Naive thymus-derived CD4-positive, alpha-beta T cell (primary cell): ENCODE data around the gene OTOP2. TPM values are rescaled to one million over a fixed set of nuclear protein-coding genes. Genes with fewer than 3 reads are reported as not detected.
A peak's percentile ranks its signal among the peaks of the same experiment; 100 is the strongest.
"Not testable (repeated sequence)": the region's sequence is repeated elsewhere in the genome, so short reads cannot be mapped to it uniquely, and the experiment has no call there.

Source experiments
- ATAC-seq: fragments of 150-1000 bp; cut with Tn5 transposase; 2 replicates; pipeline ENCODE4 v1.10.0; 2021; ENCODE audit warnings: mild to moderate bottlenecking, moderate library complexity
- CTCF ChIA-PET: fragments of 350-600 bp; sonication (Branson Sonifier 250); formaldehyde crosslinking; loops from one replicate; lab custom pipeline; 2021; ENCODE audit warnings: antibody characterized with exemption; lab: Charles Lee
- POLR2A ChIA-PET: fragments of 350-600 bp; sonication (Branson Sonifier 250); formaldehyde crosslinking; loops from one replicate; lab custom pipeline; 2021; ENCODE audit warnings: antibody characterized with exemption, inconsistent platforms; lab: Charles Lee
- DNase-seq, 9 donors: peaks; one replicate each; pipeline versions ENCODE4 v3.0.0 to v3.0.0-alpha.2; 2020 to 2022; ENCODE audit warnings: mixed read lengths in 1 of 9
- H3K27ac ChIP-seq: one replicate; pipeline ENCODE4 v1.7.0; 2013; ENCODE audit warnings: mild to moderate bottlenecking, low read depth, low read length, moderate library complexity
- H3K27me3 ChIP-seq, 2 donors: one replicate each; pipeline ENCODE4 v1.7.0; 2013; ENCODE audit warnings: low read length in 2 of 2, mild to moderate bottlenecking in 2 of 2, moderate library complexity in 2 of 2; ENCODE audit not compliant: control insufficient read depth in 2 of 2, insufficient read depth in 2 of 2
- H3K36me3 ChIP-seq, 3 experiments: 1 replicate in 2 of 3; 2 replicates in 1 of 3; pipeline ENCODE4 v1.7.0; 2013; ENCODE audit warnings: low read length in 3 of 3, mild to moderate bottlenecking in 3 of 3, moderate library complexity in 1 of 3; ENCODE audit not compliant: insufficient read depth in 3 of 3, control insufficient read depth in 2 of 3
- H3K4me1 ChIP-seq, 2 donors: one replicate each; pipeline ENCODE4 v1.7.0; 2013; ENCODE audit warnings: low read length in 2 of 2, mild to moderate bottlenecking in 2 of 2, moderate library complexity in 1 of 2; ENCODE audit not compliant: control insufficient read depth in 2 of 2, insufficient read depth in 2 of 2
- H3K4me3 ChIP-seq: 2 replicates; pipeline ENCODE4 v1.7.0; 2013; ENCODE audit warnings: mild to moderate bottlenecking, low read length
- H3K9me3 ChIP-seq, 3 experiments: 1 replicate in 2 of 3; 2 replicates in 1 of 3; pipeline ENCODE4 v1.7.0; 2013; ENCODE audit warnings: low read length in 3 of 3; ENCODE audit not compliant: control insufficient read depth in 2 of 3
- H3K27ac Mint-ChIP-seq, 9 donors: one replicate each; pipeline ENCODE4 v1.8.0; 2020 to 2022; ENCODE audit warnings: mixed read lengths in 9 of 9, mild to moderate bottlenecking in 8 of 9, moderate library complexity in 5 of 9, inconsistent platforms in 2 of 9
- H3K27me3 Mint-ChIP-seq, 5 donors: one replicate each; pipeline ENCODE4 v1.8.0; 2021 to 2022; ENCODE audit warnings: mixed read lengths in 5 of 5, mild to moderate bottlenecking in 1 of 5
- H3K36me3 Mint-ChIP-seq, 5 donors: one replicate each; pipeline ENCODE4 v1.8.0; 2020 to 2022; ENCODE audit warnings: mixed read lengths in 5 of 5, mild to moderate bottlenecking in 3 of 5, inconsistent platforms in 1 of 5
- H3K4me1 Mint-ChIP-seq, 7 donors: one replicate each; pipeline ENCODE4 v1.8.0; 2020 to 2022; ENCODE audit warnings: mixed read lengths in 7 of 7, mild to moderate bottlenecking in 3 of 7, inconsistent platforms in 1 of 7
- H3K4me3 Mint-ChIP-seq, 10 donors: one replicate each; pipeline ENCODE4 v1.8.0; 2020 to 2022; ENCODE audit warnings: mild to moderate bottlenecking in 10 of 10, mixed read lengths in 10 of 10, moderate library complexity in 6 of 10, inconsistent platforms in 2 of 10
- H3K9me3 Mint-ChIP-seq, 11 donors: one replicate each; pipeline ENCODE4 v1.8.0; 2020 to 2022; ENCODE audit warnings: mixed read lengths in 11 of 11, mild to moderate bottlenecking in 4 of 11, inconsistent platforms in 1 of 11, moderate library complexity in 1 of 11
- intact Hi-C, 2 donors: fragments of 100-400 bp; cut with micrococcal nuclease; formaldehyde crosslinking; loops; one replicate each; pipeline ENCODE4 v1.15.1; 2023
- polyA plus RNA-seq, 2 donors: library from polyadenylated mRNA; unstranded; fragments of 300-500 nt; fragmentation: Illumina TruSeq; gene quantifications; one replicate each; pipeline ENCODE4 v1.2.3, GENCODE V29; 2021
- total RNA-seq, 6 experiments: library from RNA in 5 of 6; stranded (reverse) in 5 of 6; gene quantifications; 1 replicate in 5 of 6; 2 replicates in 1 of 6; pipeline ENCODE4 v1.2.3 and lab custom pipeline; 2021 to 2026

The OTOP2 gene
- total and polyA plus RNA-seq, 7 experiments from 2014 or later, result not detected

DNA sequence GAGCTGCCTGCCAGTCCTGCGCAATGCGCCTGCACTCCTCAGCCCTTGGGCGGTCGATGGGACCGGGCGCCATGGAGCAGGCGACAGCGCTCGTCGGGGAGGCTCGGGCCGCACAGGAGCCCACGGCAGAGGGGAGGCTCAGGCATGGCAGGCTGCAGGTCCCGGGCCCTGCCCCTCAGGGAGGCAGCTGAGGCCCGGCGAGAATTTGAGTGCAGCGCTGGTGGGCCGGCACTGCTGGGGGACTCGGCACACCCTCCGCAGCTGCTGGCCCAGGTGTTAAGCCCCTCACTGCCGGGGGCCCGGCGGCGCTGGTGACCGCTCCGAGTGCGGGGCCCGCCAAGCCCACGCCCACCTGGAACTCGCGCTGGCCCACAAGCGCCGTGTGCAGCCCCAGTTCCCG is 17.1 kb upstream of the OTOP2 start:
- no peak overlapping the region for H3K27ac Mint-ChIP-seq
- H3K4me3 Mint-ChIP-seq, result no peak overlapping the region
- H3K36me3 Mint-ChIP-seq, result no peaks in the 10 kb centered on the region
- DNase-seq, result no peak
- ChIA-PET CTCF (no interaction called here), POLR2A (no interaction called here)
- no peaks in the 10 kb centered on the region for H3K9me3 ChIP-seq
- no peak overlapping the region for H3K4me3 ChIP-seq
- H3K27me3 Mint-ChIP-seq, result peaks cover 0 to 17% (median 0%) of the 10 kb centered on the region in 5 donors
- peaks cover 0 to 8% (median 3%) of the 10 kb centered on the region in 7 donors for H3K4me1 Mint-ChIP-seq
- intact Hi-C loops, result no loop called here
- H3K27ac ChIP-seq, result no peak overlapping the region
- H3K4me1 ChIP-seq, result no peaks in the 10 kb centered on the region
- no peaks in the 10 kb centered on the region for H3K9me3 Mint-ChIP-seq
- H3K27me3 ChIP-seq, result no peaks in the 10 kb centered on the region
- no peaks in the 10 kb centered on the region for H3K36me3 ChIP-seq
- ATAC-seq, result no peak

DNA sequence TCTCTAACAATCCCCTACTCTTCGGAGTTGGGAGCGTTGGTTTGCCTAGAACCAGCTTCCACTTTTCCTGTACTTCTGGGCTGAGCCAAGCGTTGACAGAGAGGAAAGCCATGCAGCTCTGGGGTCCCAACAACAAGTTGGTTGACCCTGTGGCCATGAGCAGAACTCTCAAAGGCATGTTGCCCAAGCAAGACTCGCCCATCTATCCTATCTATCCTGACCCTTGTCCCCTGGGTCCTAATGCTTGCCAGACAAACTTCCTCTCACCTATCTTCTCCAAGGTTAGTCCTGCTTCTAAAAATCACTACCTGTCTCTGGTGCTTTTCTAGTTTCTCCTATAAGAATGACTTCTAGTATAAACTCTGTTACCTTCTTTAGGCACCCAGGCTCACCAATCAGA is 15.0 kb upstream of the OTOP2 start:
- H3K4me3 ChIP-seq, H3K4me1 ChIP-seq, intact Hi-C loops, H3K36me3 Mint-ChIP-seq, DNase-seq, H3K4me3 Mint-ChIP-seq, H3K27ac Mint-ChIP-seq, H3K9me3 ChIP-seq, H3K27ac ChIP-seq, H3K27me3 ChIP-seq, H3K4me1 Mint-ChIP-seq, H3K27me3 Mint-ChIP-seq, POLR2A ChIA-PET, ATAC-seq, H3K36me3 ChIP-seq, H3K9me3 Mint-ChIP-seq, CTCF ChIA-PET: not testable (repeated sequence)

DNA sequence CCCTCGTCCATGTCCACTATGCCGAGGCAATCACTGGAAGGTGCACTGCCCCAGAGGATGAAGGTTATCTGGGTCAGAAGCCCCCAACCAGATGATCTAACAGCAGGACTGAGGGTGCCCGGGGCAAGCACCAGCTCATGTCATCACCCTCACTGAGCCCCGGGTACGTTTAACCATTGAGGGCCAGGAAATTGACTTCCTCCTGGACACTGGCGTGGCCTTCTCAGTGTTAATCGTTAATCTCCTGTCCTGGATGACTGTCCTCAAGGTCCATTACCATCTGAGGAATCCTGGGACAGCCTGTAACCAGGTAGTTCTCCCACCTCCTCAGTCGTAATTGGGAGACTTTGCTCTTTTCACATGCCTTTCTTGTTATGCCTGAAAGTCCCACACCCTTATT is 12.7 kb upstream of the OTOP2 start:
- H3K4me3 Mint-ChIP-seq, ATAC-seq: not testable (repeated sequence)

DNA sequence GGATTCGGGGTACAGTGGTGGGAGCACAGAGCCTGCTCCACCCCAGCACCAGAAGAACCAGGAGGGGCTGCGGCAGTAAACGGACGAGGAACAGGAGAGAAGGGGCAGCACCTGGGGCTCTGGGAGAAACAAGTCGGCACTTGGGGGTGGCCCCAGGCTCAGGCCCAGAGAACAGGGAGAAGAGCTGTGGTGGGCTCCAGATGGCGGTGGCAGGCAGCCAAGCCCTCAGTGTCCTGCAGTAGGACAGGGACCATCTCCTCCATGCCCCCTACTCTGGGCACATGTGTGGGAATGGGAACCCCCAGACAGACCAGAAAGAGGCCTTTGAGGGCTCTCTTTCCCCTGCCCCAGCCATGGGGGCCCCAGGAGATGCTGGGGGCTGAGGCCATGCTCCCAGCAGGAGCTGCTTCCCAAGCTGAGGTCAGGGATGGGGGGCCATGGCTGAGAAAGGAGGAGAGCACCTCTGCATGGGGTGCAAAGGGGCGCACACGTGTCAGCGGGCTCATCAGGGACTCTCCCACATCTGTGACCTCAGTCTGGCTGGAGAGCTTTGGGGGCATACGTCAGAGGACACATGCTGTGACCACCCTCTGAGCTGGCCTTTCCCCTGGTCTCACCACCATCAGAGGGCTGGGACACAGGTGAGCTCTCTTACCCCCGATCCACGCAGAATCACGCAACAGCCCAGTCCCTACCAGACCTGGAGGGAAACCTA is 7.8 kb upstream of the OTOP2 start:
- POLR2A ChIA-PET, result no interaction called here
- H3K27me3 ChIP-seq, result no peaks in the 10 kb centered on the region
- peaks cover 5 to 18% (median 12%) of the 10 kb centered on the region in 5 donors for H3K27me3 Mint-ChIP-seq
- no peak overlapping the region for H3K27ac Mint-ChIP-seq
- no peaks in the 10 kb centered on the region for H3K9me3 ChIP-seq
- intact Hi-C loops, result no loop called here
- no peak overlapping the region for H3K4me3 ChIP-seq
- ATAC-seq, result no peak
- H3K4me1 ChIP-seq, result no peaks in the 10 kb centered on the region
- no peak overlapping the region for H3K27ac ChIP-seq
- DNase-seq, result no peak
- H3K4me1 Mint-ChIP-seq, result no peaks in the 10 kb centered on the region
- CTCF ChIA-PET, result interaction anchor here (0.6 kb wide), 1 partner anchor 54 kb away, joined by 3 read pairs; no protein-coding TSS in a partner anchor
- no peaks in the 10 kb centered on the region for H3K36me3 Mint-ChIP-seq
- no peak overlapping the region for H3K4me3 Mint-ChIP-seq
- H3K9me3 Mint-ChIP-seq, result no peaks in the 10 kb centered on the region
- H3K36me3 ChIP-seq, result no peaks in the 10 kb centered on the region

More for the DNA sequence above, 12.7 kb upstream of the OTOP2 start:
- H3K27me3 Mint-ChIP-seq, result peaks cover 0 to 11% (median under 1%) of the 10 kb centered on the region in 5 donors
- H3K4me1 ChIP-seq, H3K36me3 Mint-ChIP-seq, DNase-seq, intact Hi-C loops, H3K27ac ChIP-seq, H3K9me3 ChIP-seq, POLR2A ChIA-PET, H3K9me3 Mint-ChIP-seq, H3K27me3 ChIP-seq, H3K4me1 Mint-ChIP-seq, H3K36me3 ChIP-seq, H3K4me3 ChIP-seq, H3K27ac Mint-ChIP-seq: not testable (repeated sequence)
- CTCF ChIA-PET, result interaction anchor here (1.1 kb wide), 1 partner anchor 50 kb away, joined by 3 read pairs; no protein-coding TSS in a partner anchor

DNA sequence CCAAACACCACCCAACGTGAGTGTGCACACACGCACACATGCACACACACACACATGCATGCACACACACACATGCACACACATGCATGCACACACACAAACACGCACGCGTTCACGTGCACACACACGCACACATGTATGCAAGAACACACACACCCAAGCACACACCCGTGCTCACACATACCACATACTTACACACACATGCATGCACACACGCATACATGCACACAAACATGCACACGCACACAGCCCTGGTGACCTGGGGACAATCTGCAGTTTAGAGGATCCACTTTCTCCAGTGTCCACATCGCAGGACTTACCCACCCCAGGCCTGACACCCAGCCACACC is 7.2 kb upstream of the OTOP2 start:
- no peaks in the 10 kb centered on the region for H3K9me3 Mint-ChIP-seq

DNA sequence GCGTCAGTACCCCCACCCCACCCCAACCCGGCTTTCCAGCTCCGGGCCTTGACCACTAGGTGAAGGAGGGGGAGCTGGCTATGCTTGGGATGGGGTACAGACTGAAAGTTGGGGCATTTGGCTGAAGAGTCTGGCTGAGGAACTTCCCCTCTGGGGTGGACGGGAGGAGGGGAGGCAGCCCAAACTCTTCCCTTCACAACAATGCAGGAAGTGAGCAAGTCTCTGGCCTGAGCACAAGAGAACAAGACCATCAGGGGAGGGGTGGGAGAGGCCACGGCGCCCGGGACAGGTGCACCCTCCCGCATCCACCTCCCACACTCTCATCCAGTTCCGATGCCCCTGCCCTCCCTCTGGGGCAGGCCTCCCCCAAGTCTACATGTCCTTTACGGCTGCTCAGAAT is 6.6 kb upstream of the OTOP2 start:
- Histone ChIP-seq H3K4me1 (no peaks in the 10 kb centered on the region), H3K36me3 (no peaks in the 10 kb centered on the region), H3K4me3 (no peak overlapping the region), H3K27ac (no peak overlapping the region), H3K9me3 (no peaks in the 10 kb centered on the region), H3K27me3 (peaks cover 0 to 2% of the 10 kb centered on the region in 2 donors)
- peaks cover 0 to under 1% (median 0%) of the 10 kb centered on the region in 7 donors for H3K4me1 Mint-ChIP-seq
- ChIA-PET CTCF (no interaction called here), POLR2A (no interaction called here)
- DNase-seq, result no peak
- H3K36me3 Mint-ChIP-seq, result no peaks in the 10 kb centered on the region
- H3K27me3 Mint-ChIP-seq, result peaks cover 8 to 27% (median 18%) of the 10 kb centered on the region in 5 donors
- intact Hi-C loops, result no loop called here
- ATAC-seq, result peak; percentile 73
- no peak overlapping the region for H3K4me3 Mint-ChIP-seq
- H3K9me3 Mint-ChIP-seq, result no peaks in the 10 kb centered on the region
- H3K27ac Mint-ChIP-seq, result no peak overlapping the region

More for the DNA sequence above, 7.2 kb upstream of the OTOP2 start:
- H3K36me3 ChIP-seq, result no peaks in the 10 kb centered on the region
- no peak for DNase-seq
- H3K9me3 ChIP-seq, result no peaks in the 10 kb centered on the region
- Mint-ChIP-seq H3K4me1 (no peaks in the 10 kb centered on the region), H3K36me3 (no peaks in the 10 kb centered on the region), H3K4me3 (no peak overlapping the region), H3K27me3 (peaks cover 5 to 22% (median 12%) of the 10 kb centered on the region in 5 donors), H3K27ac (no peak overlapping the region)
- H3K27me3 ChIP-seq, result no peaks in the 10 kb centered on the region
- intact Hi-C loops, result no loop called here
- ChIA-PET CTCF (no interaction called here), POLR2A (no interaction called here)
- H3K4me3 ChIP-seq, result no peak overlapping the region
- no peak for ATAC-seq
- H3K27ac ChIP-seq, result no peak overlapping the region
- H3K4me1 ChIP-seq, result no peaks in the 10 kb centered on the region

DNA sequence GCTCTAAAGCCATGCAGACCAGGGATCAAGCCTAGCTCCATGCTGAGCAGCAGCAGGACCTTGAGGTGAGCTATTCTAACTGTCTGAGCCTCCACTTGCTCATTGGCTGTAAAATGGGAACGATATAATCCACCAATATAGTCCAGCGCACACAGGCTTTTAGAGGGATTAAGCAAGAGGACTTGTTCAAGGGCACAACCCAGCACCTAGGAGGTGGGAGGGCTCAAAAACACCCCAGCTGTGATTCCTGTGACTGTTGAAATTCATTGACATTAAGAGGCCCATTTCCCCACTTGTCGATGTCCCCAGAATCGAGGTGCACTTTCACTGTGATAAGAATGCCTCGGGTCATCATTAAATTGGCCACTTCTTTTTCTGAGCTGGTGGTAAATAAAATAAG is 5.2 kb upstream of the OTOP2 start:
- no peaks in the 10 kb centered on the region for H3K9me3 ChIP-seq
- peaks cover 0 to 11% (median 2%) of the 10 kb centered on the region in 7 donors for H3K4me1 Mint-ChIP-seq
- intact Hi-C loops, result no loop called here
- no peak overlapping the region for H3K4me3 ChIP-seq
- H3K4me3 Mint-ChIP-seq, result no peak overlapping the region
- no peaks in the 10 kb centered on the region for H3K36me3 Mint-ChIP-seq
- peaks cover 0 to 6% of the 10 kb centered on the region in 2 donors for H3K27me3 ChIP-seq
- peaks cover 11 to 36% (median 20%) of the 10 kb centered on the region in 5 donors for H3K27me3 Mint-ChIP-seq
- CTCF ChIA-PET, result interaction anchor here (0.7 to 0.9 kb wide), 2 partner anchors 39 to 43 kb away, joined by 3 to 5 read pairs; no protein-coding TSS in a partner anchor
- no peaks in the 10 kb centered on the region for H3K9me3 Mint-ChIP-seq
- no peaks in the 10 kb centered on the region for H3K36me3 ChIP-seq
- no peak overlapping the region for H3K27ac Mint-ChIP-seq
- H3K27ac ChIP-seq, result no peak overlapping the region
- no peak for ATAC-seq
- H3K4me1 ChIP-seq, result peaks cover 0 to 6% of the 10 kb centered on the region in 2 donors
- DNase-seq, result no peak
- POLR2A ChIA-PET, result no interaction called here
